NCI-H69 (cell line): ENCODE data around the gene TERC.
A peak's percentile ranks its signal among the peaks of the same experiment; 100 is the strongest.
"Not testable (repeated sequence)": the region's sequence is repeated elsewhere in the genome, so short reads cannot be mapped to it uniquely, and the experiment has no call there.

ENCODE experiments used
- DNase-seq: peaks from one replicate; lab custom pipeline; 2025; lab: John Stamatoyannopoulos, UW

The TERC gene

GRCh38 chr3:169771497-169772304 is 6.8 kb upstream of the TERC start:
- peak; percentile 95 for DNase-seq

- DNase-seq, result peak; percentile 93
These were observed 4.7 kb upstream of the TERC start, which contains the start of gene ACTRT3 for GRCh38 chr3:169769287-169770181. Gene ACTRT3, minus strand, starts transcription at chr3:169769561. Its CDS starts 41 bp downstream, at chr3:169769520.

GRCh38 chr3:169764312-169764881 is 463 bp downstream of the TERC start:
- peak; percentile 75 for DNase-seq

- peak; percentile 39 for DNase-seq
These were observed 4.4 kb downstream of the TERC start for GRCh38 chr3:169760479-169760878.

GRCh38 chr3:169759256-169759655 is 5.6 kb downstream of the TERC start:
- DNase-seq, result no peak

- DNase-seq, result no peak
These were observed 6.4 kb downstream of the TERC start for GRCh38 chr3:169758359-169758994.

- no peak for DNase-seq
These were observed 9.4 kb downstream of the TERC start for GRCh38 chr3:169755488-169755887.

- DNase-seq, result no peak
These were observed 10.1 kb downstream of the TERC start for GRCh38 chr3:169754711-169755110.

GRCh38 chr3:169751875-169752274 is 13.0 kb downstream of the TERC start:
- no peak for DNase-seq

GRCh38 chr3:169750665-169751064 is 14.2 kb downstream of the TERC start:
- no peak for DNase-seq

GRCh38 chr3:169748670-169749069 is 16.2 kb downstream of the TERC start:
- DNase-seq, result peak; percentile 67

- DNase-seq, result no peak
These were observed 17.9 kb downstream of the TERC start for GRCh38 chr3:169746924-169747323.

GRCh38 chr3:169744366-169745054 is 20.4 kb downstream of the TERC start:
- peak; percentile 59 for DNase-seq

- no peak for DNase-seq
These were observed 25.8 kb downstream of the TERC start for GRCh38 chr3:169739067-169739466.

- not testable (repeated sequence) for DNase-seq
These were observed 33.0 kb downstream of the TERC start for GRCh38 chr3:169731857-169732256.

- DNase-seq, result peak; percentile 11
These were observed 42.1 kb downstream of the TERC start for GRCh38 chr3:169722724-169723123.

GRCh38 chr3:169718415-169718814 is 46.4 kb downstream of the TERC start:
- not testable (repeated sequence) for DNase-seq
